GM23338 (cell line): ENCODE measurements around the gene ADCY3. TPM values are rescaled to one million over a fixed set of nuclear protein-coding genes. Genes with fewer than 3 reads are reported as not detected.

Source experiments
- ATAC-seq: fragments of 200-7000 bp; cut with Tn5 transposase; 3 replicates; pipeline ENCODE4 v1.9.1; 2020
- DNase-seq: peaks from one replicate; pipeline ENCODE4 v3.0.0-alpha.2; 2015; ENCODE audit warnings: low spot score
- H2AFZ ChIP-seq: fragments of 200-600 bp; sonication (generic); 2 replicates; pipeline ENCODE4 v1.8.0; 2016; ENCODE audit warnings: antibody characterized with exemption, mild to moderate bottlenecking, moderate library complexity
- H3F3A ChIP-seq: fragments of 200-600 bp; sonication (generic); replicated peaks from 2 replicates; pipeline ENCODE4 v1.8.0; 2017; ENCODE audit warnings: antibody characterized with exemption, mixed run types, low read depth
- H3K27ac ChIP-seq: fragments of 200-600 bp; sonication (generic); 2 replicates; pipeline ENCODE4 v1.6.1; 2016; ENCODE audit warnings: low read depth
- H3K27me3 ChIP-seq: fragments of 200-600 bp; sonication (generic); 2 replicates; pipeline ENCODE4 v1.8.0; 2016; ENCODE audit warnings: mild to moderate bottlenecking, mixed run types, moderate library complexity; ENCODE audit not compliant: insufficient read depth
- H3K36me3 ChIP-seq: fragments of 200-600 bp; sonication (generic); 2 replicates; pipeline ENCODE4 v1.8.0; 2016; ENCODE audit warnings: mild to moderate bottlenecking; ENCODE audit not compliant: insufficient read depth
- H3K4me1 ChIP-seq: fragments of 200-600 bp; sonication (generic); 2 replicates; pipeline ENCODE4 v1.8.0; 2016; ENCODE audit warnings: mild to moderate bottlenecking, moderate library complexity; ENCODE audit not compliant: insufficient read depth
- H3K4me2 ChIP-seq: fragments of 200-600 bp; sonication (generic); 2 replicates; pipeline ENCODE4 v1.7.1; 2017; ENCODE audit warnings: mixed run types
- H3K4me3 ChIP-seq: fragments of 200-600 bp; sonication (generic); 2 replicates; pipeline ENCODE4 v1.6.1; 2016; ENCODE audit warnings: mixed run types
- H3K79me2 ChIP-seq: fragments of 200-600 bp; sonication (generic); replicated peaks from 2 replicates; pipeline ENCODE4 v1.8.0; 2017; ENCODE audit warnings: mild to moderate bottlenecking; ENCODE audit not compliant: insufficient read depth
- H3K9me2 ChIP-seq: fragments of 200-600 bp; sonication (generic); 2 replicates; pipeline ENCODE4 v1.8.0; 2017; ENCODE audit not compliant: insufficient read depth
- H4K20me1 ChIP-seq: fragments of 200-600 bp; sonication (generic); replicated peaks from 2 replicates; pipeline ENCODE4 v1.8.0; 2017; ENCODE audit warnings: mild to moderate bottlenecking; ENCODE audit not compliant: insufficient read depth
- H3K27ac Mint-ChIP-seq: 2 replicates; pipeline ENCODE4 v1.8.0; 2020; ENCODE audit warnings: inconsistent platforms, mild to moderate bottlenecking, moderate library complexity, mixed read lengths
- H3K27me3 Mint-ChIP-seq: 3 replicates; pipeline ENCODE4 v1.8.0; 2022; ENCODE audit warnings: low read depth, mild to moderate bottlenecking, moderate library complexity, mixed read lengths, inconsistent platforms; ENCODE audit not compliant: insufficient read depth, poor library complexity
- H3K36me3 Mint-ChIP-seq: 3 replicates; pipeline ENCODE4 v1.8.0; 2021; ENCODE audit warnings: low read depth, mild to moderate bottlenecking, inconsistent platforms, moderate library complexity, mixed read lengths
- H3K4me1 Mint-ChIP-seq: 3 replicates; pipeline ENCODE4 v1.8.0; 2020; ENCODE audit warnings: mild to moderate bottlenecking, inconsistent platforms, mixed read lengths
- H3K4me3 Mint-ChIP-seq: 3 replicates; pipeline ENCODE4 v1.8.0; 2021; ENCODE audit warnings: moderate library complexity, mild to moderate bottlenecking, inconsistent platforms, mixed read lengths
- H3K9me3 Mint-ChIP-seq: 3 replicates; pipeline ENCODE4 v1.8.0; 2020; ENCODE audit warnings: moderate library complexity, mild to moderate bottlenecking, inconsistent platforms, mixed read lengths
- EZH2 ChIP-seq: fragments of 200-600 bp; sonication (generic); IDR thresholded peaks from one replicate; pipeline ENCODE4 v1.8.0; 2017; ENCODE audit warnings: antibody characterized with exemption, mild to moderate bottlenecking, low read depth; ENCODE audit not compliant: unreplicated experiment
- EZH2phosphoT487 ChIP-seq: fragments of 200-600 bp; sonication (generic); IDR thresholded peaks from one replicate; pipeline ENCODE4 v1.8.1; 2018; ENCODE audit warnings: antibody characterized with exemption; ENCODE audit not compliant: unreplicated experiment
- JUNB ChIP-seq: IDR thresholded peaks from one replicate; pipeline ENCODE4 v1.6.1; 2016; ENCODE audit warnings: antibody characterized with exemption; ENCODE audit not compliant: unreplicated experiment
- NANOG ChIP-seq: IDR thresholded peaks from 2 replicates; pipeline ENCODE4 v1.6.1; 2016; ENCODE audit warnings: antibody characterized with exemption, borderline replicate concordance
- POLR2AphosphoS5 ChIP-seq: IDR thresholded peaks from 2 replicates; pipeline ENCODE4 v1.6.1; 2016; ENCODE audit warnings: antibody characterized with exemption, low read depth
- ZNF331 ChIP-seq: fragments of 250-450 bp; sonication (Bioruptor Pico); IDR thresholded peaks from 2 replicates; pipeline ENCODE4 v1.5.0; 2020; ENCODE audit warnings: low read depth, mild to moderate bottlenecking, moderate library complexity
- polyA plus RNA-seq: library from polyadenylated mRNA; unstranded; fragments of >200 nt; fragmentation: Nextera tagmentation; extraction: Ambion mirVana; gene quantifications from 2 replicates; pipeline ENCODE4 v1.2.1, GENCODE V29; 2016
- total RNA-seq: library from RNA; depleted of rRNA; stranded (reverse); fragments of >200 nt; shearing (Covaris generic); gene quantifications from 2 replicates; pipeline ENCODE4 v1.2.3, GENCODE V29; 2014
- TF ChIP-seq, protein P1 (sequence below): IDR thresholded peaks from 2 replicates; pipeline ENCODE4 v1.6.1; 2016; ENCODE audit warnings: antibody characterized with exemption
- TF ChIP-seq, protein P2 (sequence below): IDR thresholded peaks from one replicate; pipeline ENCODE4 v1.6.1; 2018; ENCODE audit warnings: antibody characterized with exemption; ENCODE audit not compliant: unreplicated experiment
- TF ChIP-seq, protein P3 (sequence below), 2 experiments: fragments of 200-600 bp in 1 of 2; sonication (generic) in 1 of 2; conservative IDR thresholded peaks; 2 replicates each; pipeline versions ENCODE4 v1.5.1 to v1.6.1; 2016 to 2017; ENCODE audit warnings: antibody characterized with exemption in 2 of 2, low read depth in 2 of 2, mild to moderate bottlenecking in 2 of 2, moderate library complexity in 1 of 2

Gene ADCY3
- total and polyA plus RNA-seq, 2 experiments from 2014 or later, result 9.7 to 32.4 TPM

DNA sequence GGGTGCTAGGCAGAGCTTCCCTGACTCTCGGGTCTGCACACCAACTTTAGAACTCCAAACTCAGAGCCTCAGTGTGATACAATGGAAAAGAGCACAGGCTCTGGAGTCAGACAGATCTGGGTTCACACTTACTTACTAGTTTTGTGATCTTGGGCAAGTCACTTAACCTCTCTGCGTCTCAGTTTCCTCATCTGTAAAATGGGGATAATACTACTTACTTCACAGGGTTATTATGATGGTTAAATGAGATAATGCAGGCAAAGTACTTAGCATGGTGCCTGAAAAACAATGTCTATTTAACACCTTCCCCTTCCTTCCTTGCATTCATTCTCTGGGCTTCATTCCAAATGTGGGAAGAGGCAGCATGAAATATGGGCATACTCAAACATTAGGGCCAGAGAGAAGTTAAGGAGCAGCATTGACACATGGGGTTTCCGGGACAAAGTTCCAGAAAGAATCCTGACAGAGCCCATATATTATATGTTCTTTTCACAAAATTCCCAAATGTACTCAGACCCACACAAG lies 38.4 kb upstream of the ADCY3 start:
- H3K4me3 ChIP-seq, result no peak overlapping the region
- no peak overlapping the region for H3K27ac Mint-ChIP-seq
- H3K36me3 ChIP-seq, result peaks cover 14% of the 10 kb centered on the region
- peaks cover 2% of the 10 kb centered on the region for H3K27me3 Mint-ChIP-seq
- H3K79me2 ChIP-seq, result no peaks in the 10 kb centered on the region
- no peaks in the 10 kb centered on the region for H3K9me2 ChIP-seq
- peaks cover 6% of the 10 kb centered on the region for H3K4me1 ChIP-seq
- H4K20me1 ChIP-seq, result no peaks in the 10 kb centered on the region
- H3K27ac ChIP-seq, result no peak overlapping the region
- no peak overlapping the region for H3K4me2 ChIP-seq
- DNase-seq, result no peak
- H3K9me3 Mint-ChIP-seq, result no peaks in the 10 kb centered on the region; the same call in 1 of the 3 replicates
- no peak overlapping the region for H3K4me3 Mint-ChIP-seq
- H3F3A ChIP-seq, result no peaks in the 10 kb centered on the region
- H3K27me3 ChIP-seq, result no peaks in the 10 kb centered on the region
- H2AFZ ChIP-seq, result no peak overlapping the region
- H3K36me3 Mint-ChIP-seq, result peaks cover 37% of the 10 kb centered on the region
- H3K4me1 Mint-ChIP-seq, result peaks cover 9% of the 10 kb centered on the region; the same call in 2 of the 3 replicates
- no peak for ATAC-seq
- no peak for TF ChIP-seq EZH2phosphoT487
- TF ChIP-seq POLR2AphosphoS5, result no peak
- TF ChIP-seq, protein P1, sequence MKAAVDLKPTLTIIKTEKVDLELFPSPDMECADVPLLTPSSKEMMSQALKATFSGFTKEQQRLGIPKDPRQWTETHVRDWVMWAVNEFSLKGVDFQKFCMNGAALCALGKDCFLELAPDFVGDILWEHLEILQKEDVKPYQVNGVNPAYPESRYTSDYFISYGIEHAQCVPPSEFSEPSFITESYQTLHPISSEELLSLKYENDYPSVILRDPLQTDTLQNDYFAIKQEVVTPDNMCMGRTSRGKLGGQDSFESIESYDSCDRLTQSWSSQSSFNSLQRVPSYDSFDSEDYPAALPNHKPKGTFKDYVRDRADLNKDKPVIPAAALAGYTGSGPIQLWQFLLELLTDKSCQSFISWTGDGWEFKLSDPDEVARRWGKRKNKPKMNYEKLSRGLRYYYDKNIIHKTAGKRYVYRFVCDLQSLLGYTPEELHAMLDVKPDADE, result no peak
- no peak for TF ChIP-seq NANOG
- TF ChIP-seq EZH2, result no peak

DNA sequence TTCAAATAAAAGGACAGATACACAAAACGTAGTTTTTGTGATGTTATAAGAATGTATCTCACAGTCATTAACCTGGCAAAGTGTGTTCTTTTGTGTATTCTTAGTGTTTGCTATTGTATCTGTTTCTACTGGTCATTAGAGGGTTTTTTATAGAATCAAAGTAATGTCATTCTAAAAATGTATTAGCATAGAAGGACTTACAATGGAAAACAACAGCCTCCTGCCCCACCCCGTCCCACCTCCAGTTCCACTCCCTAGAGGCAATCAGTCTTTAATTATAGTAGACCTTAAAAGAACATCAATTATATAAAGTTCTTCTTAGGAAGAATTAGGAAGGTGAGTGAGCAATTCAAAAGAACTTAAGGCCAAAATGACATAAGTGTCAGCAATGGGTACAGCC lies 37.9 kb upstream of the ADCY3 start:
- H4K20me1 ChIP-seq, result no peaks in the 10 kb centered on the region
- peaks cover 14% of the 10 kb centered on the region for H3K36me3 ChIP-seq
- H3K79me2 ChIP-seq, result no peaks in the 10 kb centered on the region
- Mint-ChIP-seq H3K4me3 (no peak overlapping the region), H3K9me3 (no peaks in the 10 kb centered on the region; the same call in 1 of the 3 replicates), H3K4me1 (peaks cover 6% of the 10 kb centered on the region; the same call in 2 of the 3 replicates), H3K36me3 (peaks cover 37% of the 10 kb centered on the region), H3K27me3 (peaks cover 2% of the 10 kb centered on the region), H3K27ac (no peak overlapping the region)
- H3K4me3 ChIP-seq, result no peak overlapping the region
- peaks cover 6% of the 10 kb centered on the region for H3K4me1 ChIP-seq
- H3F3A ChIP-seq, result no peaks in the 10 kb centered on the region
- H3K9me2 ChIP-seq, result no peaks in the 10 kb centered on the region
- no peak overlapping the region for H3K4me2 ChIP-seq
- H3K27ac ChIP-seq, result no peak overlapping the region
- DNase-seq, result no peak
- no peaks in the 10 kb centered on the region for H3K27me3 ChIP-seq
- no peak overlapping the region for H2AFZ ChIP-seq
- no peak for ATAC-seq
- TF ChIP-seq EZH2 (no peak), JUNB (no peak), ZNF331 (CRISPR knock-in tag) (no peak)
- TF ChIP-seq, protein P2, sequence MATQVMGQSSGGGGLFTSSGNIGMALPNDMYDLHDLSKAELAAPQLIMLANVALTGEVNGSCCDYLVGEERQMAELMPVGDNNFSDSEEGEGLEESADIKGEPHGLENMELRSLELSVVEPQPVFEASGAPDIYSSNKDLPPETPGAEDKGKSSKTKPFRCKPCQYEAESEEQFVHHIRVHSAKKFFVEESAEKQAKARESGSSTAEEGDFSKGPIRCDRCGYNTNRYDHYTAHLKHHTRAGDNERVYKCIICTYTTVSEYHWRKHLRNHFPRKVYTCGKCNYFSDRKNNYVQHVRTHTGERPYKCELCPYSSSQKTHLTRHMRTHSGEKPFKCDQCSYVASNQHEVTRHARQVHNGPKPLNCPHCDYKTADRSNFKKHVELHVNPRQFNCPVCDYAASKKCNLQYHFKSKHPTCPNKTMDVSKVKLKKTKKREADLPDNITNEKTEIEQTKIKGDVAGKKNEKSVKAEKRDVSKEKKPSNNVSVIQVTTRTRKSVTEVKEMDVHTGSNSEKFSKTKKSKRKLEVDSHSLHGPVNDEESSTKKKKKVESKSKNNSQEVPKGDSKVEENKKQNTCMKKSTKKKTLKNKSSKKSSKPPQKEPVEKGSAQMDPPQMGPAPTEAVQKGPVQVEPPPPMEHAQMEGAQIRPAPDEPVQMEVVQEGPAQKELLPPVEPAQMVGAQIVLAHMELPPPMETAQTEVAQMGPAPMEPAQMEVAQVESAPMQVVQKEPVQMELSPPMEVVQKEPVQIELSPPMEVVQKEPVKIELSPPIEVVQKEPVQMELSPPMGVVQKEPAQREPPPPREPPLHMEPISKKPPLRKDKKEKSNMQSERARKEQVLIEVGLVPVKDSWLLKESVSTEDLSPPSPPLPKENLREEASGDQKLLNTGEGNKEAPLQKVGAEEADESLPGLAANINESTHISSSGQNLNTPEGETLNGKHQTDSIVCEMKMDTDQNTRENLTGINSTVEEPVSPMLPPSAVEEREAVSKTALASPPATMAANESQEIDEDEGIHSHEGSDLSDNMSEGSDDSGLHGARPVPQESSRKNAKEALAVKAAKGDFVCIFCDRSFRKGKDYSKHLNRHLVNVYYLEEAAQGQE, result no peak
- TF ChIP-seq, protein P3, sequence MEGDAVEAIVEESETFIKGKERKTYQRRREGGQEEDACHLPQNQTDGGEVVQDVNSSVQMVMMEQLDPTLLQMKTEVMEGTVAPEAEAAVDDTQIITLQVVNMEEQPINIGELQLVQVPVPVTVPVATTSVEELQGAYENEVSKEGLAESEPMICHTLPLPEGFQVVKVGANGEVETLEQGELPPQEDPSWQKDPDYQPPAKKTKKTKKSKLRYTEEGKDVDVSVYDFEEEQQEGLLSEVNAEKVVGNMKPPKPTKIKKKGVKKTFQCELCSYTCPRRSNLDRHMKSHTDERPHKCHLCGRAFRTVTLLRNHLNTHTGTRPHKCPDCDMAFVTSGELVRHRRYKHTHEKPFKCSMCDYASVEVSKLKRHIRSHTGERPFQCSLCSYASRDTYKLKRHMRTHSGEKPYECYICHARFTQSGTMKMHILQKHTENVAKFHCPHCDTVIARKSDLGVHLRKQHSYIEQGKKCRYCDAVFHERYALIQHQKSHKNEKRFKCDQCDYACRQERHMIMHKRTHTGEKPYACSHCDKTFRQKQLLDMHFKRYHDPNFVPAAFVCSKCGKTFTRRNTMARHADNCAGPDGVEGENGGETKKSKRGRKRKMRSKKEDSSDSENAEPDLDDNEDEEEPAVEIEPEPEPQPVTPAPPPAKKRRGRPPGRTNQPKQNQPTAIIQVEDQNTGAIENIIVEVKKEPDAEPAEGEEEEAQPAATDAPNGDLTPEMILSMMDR (conservative IDR thresholded peaks at IDR 0.05; ENCODE audit: low read depth in 2 of 2), result no peak
